HG03196 (cell line): ENCODE data around the gene FAM111B.

ENCODE experiments used
- ATAC-seq: cut with Tn5 transposase; IDR thresholded peaks from one replicate; pipeline ENCODE4 v1.9.1; 2021; ENCODE audit not compliant: unreplicated experiment

The FAM111B gene

GRCh38 chr11:59152312-59152951, 45.4 kb downstream of the FAM111B start:
- ATAC-seq: peak; percentile 81

- no peak for ATAC-seq
Measured at GRCh38 chr11:59154610-59155009, 47.6 kb downstream of the FAM111B start.

GRCh38 chr11:59157433-59157832, 50.4 kb downstream of the FAM111B start:
- ATAC-seq: no peak

GRCh38 chr11:59158206-59159068, 51.4 kb downstream of the FAM111B start:
- no peak for ATAC-seq

- ATAC-seq: no peak
Measured at GRCh38 chr11:59164028-59164427, 57.0 kb downstream of the FAM111B start.

GRCh38 chr11:59171508-59172322, 64.7 kb downstream of the FAM111B start, which contains the start of gene DTX4:
Gene DTX4, plus strand, starts transcription at chr11:59172132. Its CDS starts 464 bp downstream, at chr11:59172596.
- ATAC-seq: peak; percentile 71

GRCh38 chr11:59172345-59173079, 65.5 kb downstream of the FAM111B start:
- peak; percentile 26 for ATAC-seq

GRCh38 chr11:59173080-59173963, 66.3 kb downstream of the FAM111B start:
- peak; percentile 1 for ATAC-seq

GRCh38 chr11:59173964-59174663, 67.1 kb downstream of the FAM111B start:
- no peak for ATAC-seq

GRCh38 chr11:59174664-59175033, 67.6 kb downstream of the FAM111B start:
- no peak for ATAC-seq

- ATAC-seq: no peak
Measured at GRCh38 chr11:59175091-59175501, 68.1 kb downstream of the FAM111B start.

- ATAC-seq: no peak
Measured at GRCh38 chr11:59176330-59176729, 69.3 kb downstream of the FAM111B start.
